Trophoblast cell (in vitro differentiated cells and primary cell): ENCODE measurements around the gene WDCP.

Experiments
- DNase-seq, 2 donors: peaks; one replicate each; pipeline ENCODE4 v3.0.0-alpha.2; 2016
- H2AFZ ChIP-seq: 2 replicates; pipeline ENCODE4 v1.6.1; 2013; ENCODE audit warnings: low read length, moderate library complexity, mild to moderate bottlenecking; ENCODE audit not compliant: insufficient read depth, poor library complexity
- H2AK5ac ChIP-seq: 2 replicates; pipeline ENCODE4 v1.6.1; 2013; ENCODE audit warnings: mild to moderate bottlenecking, low read length
- H2BK120ac ChIP-seq: 2 replicates; pipeline ENCODE4 v1.6.1; 2013; ENCODE audit warnings: low read length, mild to moderate bottlenecking, moderate library complexity; ENCODE audit not compliant: insufficient read depth, poor library complexity
- H2BK12ac ChIP-seq: 2 replicates; pipeline ENCODE4 v1.6.1; 2013; ENCODE audit warnings: mild to moderate bottlenecking, low read length, moderate library complexity
- H2BK5ac ChIP-seq: 2 replicates; pipeline ENCODE4 v1.6.1; 2013; ENCODE audit warnings: low read length, low read depth, moderate library complexity, mild to moderate bottlenecking; ENCODE audit not compliant: poor library complexity
- H3K14ac ChIP-seq: 2 replicates; pipeline ENCODE4 v1.6.1; 2013; ENCODE audit warnings: mild to moderate bottlenecking, low read length
- H3K18ac ChIP-seq: 2 replicates; pipeline ENCODE4 v1.6.1; 2013; ENCODE audit warnings: mild to moderate bottlenecking, low read length
- H3K23ac ChIP-seq: 2 replicates; pipeline ENCODE4 v1.6.1; 2013; ENCODE audit warnings: low read length
- H3K27ac ChIP-seq: 2 replicates; pipeline ENCODE4 v1.5.1; 2013; ENCODE audit warnings: low read depth, mild to moderate bottlenecking, inconsistent platforms, low read length, moderate library complexity
- H3K27me3 ChIP-seq: 2 replicates; pipeline ENCODE4 v1.6.1; 2013; ENCODE audit warnings: inconsistent platforms, mild to moderate bottlenecking, low read length, moderate library complexity; ENCODE audit not compliant: insufficient read depth
- H3K36me3 ChIP-seq, 2 experiments: 1 replicate in 1 of 2; 2 replicates in 1 of 2; pipeline ENCODE4 v1.6.1; 2013; ENCODE audit warnings: low read length in 2 of 2, mild to moderate bottlenecking in 2 of 2, moderate library complexity in 1 of 2; ENCODE audit not compliant: insufficient read depth in 2 of 2, control insufficient read depth in 1 of 2
- H3K4ac ChIP-seq: 2 replicates; pipeline ENCODE4 v1.6.1; 2013; ENCODE audit warnings: low read depth, mild to moderate bottlenecking, low read length, moderate library complexity
- H3K4me1 ChIP-seq, 2 experiments: 1 replicate in 1 of 2; 2 replicates in 1 of 2; pipeline ENCODE4 v1.6.1; 2013; ENCODE audit warnings: low read length in 2 of 2, mild to moderate bottlenecking in 2 of 2, moderate library complexity in 1 of 2; ENCODE audit not compliant: insufficient read depth in 2 of 2, control insufficient read depth in 1 of 2
- H3K4me2 ChIP-seq: 2 replicates; pipeline ENCODE4 v1.6.1; 2013; ENCODE audit warnings: inconsistent platforms, mild to moderate bottlenecking, low read length, moderate library complexity
- H3K4me3 ChIP-seq: 2 replicates; pipeline ENCODE4 v1.5.1; 2013; ENCODE audit warnings: mild to moderate bottlenecking, low read depth, low read length, inconsistent platforms
- H3K79me1 ChIP-seq: one replicate; pipeline ENCODE4 v1.6.1; 2013; ENCODE audit warnings: low read length
- H3K79me2 ChIP-seq: 2 replicates; pipeline ENCODE4 v1.6.1; 2013; ENCODE audit warnings: low read length, mild to moderate bottlenecking; ENCODE audit not compliant: control insufficient read depth, insufficient read depth, poor library complexity
- H3K9ac ChIP-seq: 2 replicates; pipeline ENCODE4 v1.6.1; 2013; ENCODE audit warnings: mild to moderate bottlenecking, low read length
- H3K9me3 ChIP-seq: 2 replicates; pipeline ENCODE4 v1.6.1; 2013; ENCODE audit warnings: low read depth, mild to moderate bottlenecking, control low read depth, inconsistent platforms, low read length; ENCODE audit not compliant: insufficient read depth
- H4K12ac ChIP-seq: 2 replicates; pipeline ENCODE4 v1.6.1; 2013; ENCODE audit warnings: low read depth, mild to moderate bottlenecking, low read length, moderate library complexity
- H4K8ac ChIP-seq: 2 replicates; pipeline ENCODE4 v1.6.1; 2013; ENCODE audit warnings: low read depth, mild to moderate bottlenecking, low read length, moderate library complexity
- H4K91ac ChIP-seq: one replicate; pipeline ENCODE4 v1.6.1; 2013; ENCODE audit warnings: low read depth, mild to moderate bottlenecking, low read length, moderate library complexity
- WGBS: extraction: QIAGEN DNeasy Blood & Tissue Kit; methylation state at CpG from one replicate; pipeline ENCODE4 v1.1.7; 2013; ENCODE audit warnings: missing lambda C conversion rate; ENCODE audit not compliant: insufficient read length, insufficient coverage; ENCODE audit errors: extremely low coverage; 5-methylcytosine and 5-hydroxymethylcytosine counted together

Gene WDCP

GRCh38 chr2:24011250-24012104 lies 35.7 kb downstream of the WDCP start:
- H3K79me2 ChIP-seq, result peaks cover 2% of the 10 kb centered on the region
- H3K79me1 ChIP-seq, result peaks cover 8% of the 10 kb centered on the region
- H3K4me2 ChIP-seq, result no peak overlapping the region
- peak; percentile 58 to 69 for DNase-seq
- H3K23ac ChIP-seq, result no peak overlapping the region
- H3K36me3 ChIP-seq, result no peaks in the 10 kb centered on the region
- no peak overlapping the region for H2AK5ac ChIP-seq
- peaks cover 16 to 26% of the 10 kb centered on the region in 2 experiments for H3K4me1 ChIP-seq
- no peak overlapping the region for H4K91ac ChIP-seq
- H3K9me3 ChIP-seq, result peaks cover 2% of the 10 kb centered on the region
- H4K8ac ChIP-seq, result no peak overlapping the region
- no peak overlapping the region for H3K4me3 ChIP-seq
- H2BK12ac ChIP-seq, result no peak overlapping the region
- no peak overlapping the region for H3K9ac ChIP-seq
- H3K4ac ChIP-seq, result no peak overlapping the region
- peaks cover 15% of the 10 kb centered on the region for H3K27me3 ChIP-seq
- no peak overlapping the region for H3K18ac ChIP-seq
- no peak overlapping the region for H2AFZ ChIP-seq
- WGBS, result no CpG with 5 or more reads among the region's 7 CpGs
- H3K27ac ChIP-seq, result no peak overlapping the region
- H2BK120ac ChIP-seq, result no peak overlapping the region
- H3K14ac ChIP-seq, result no peak overlapping the region
- H4K12ac ChIP-seq, result no peak overlapping the region
- no peak overlapping the region for H2BK5ac ChIP-seq

DNA sequence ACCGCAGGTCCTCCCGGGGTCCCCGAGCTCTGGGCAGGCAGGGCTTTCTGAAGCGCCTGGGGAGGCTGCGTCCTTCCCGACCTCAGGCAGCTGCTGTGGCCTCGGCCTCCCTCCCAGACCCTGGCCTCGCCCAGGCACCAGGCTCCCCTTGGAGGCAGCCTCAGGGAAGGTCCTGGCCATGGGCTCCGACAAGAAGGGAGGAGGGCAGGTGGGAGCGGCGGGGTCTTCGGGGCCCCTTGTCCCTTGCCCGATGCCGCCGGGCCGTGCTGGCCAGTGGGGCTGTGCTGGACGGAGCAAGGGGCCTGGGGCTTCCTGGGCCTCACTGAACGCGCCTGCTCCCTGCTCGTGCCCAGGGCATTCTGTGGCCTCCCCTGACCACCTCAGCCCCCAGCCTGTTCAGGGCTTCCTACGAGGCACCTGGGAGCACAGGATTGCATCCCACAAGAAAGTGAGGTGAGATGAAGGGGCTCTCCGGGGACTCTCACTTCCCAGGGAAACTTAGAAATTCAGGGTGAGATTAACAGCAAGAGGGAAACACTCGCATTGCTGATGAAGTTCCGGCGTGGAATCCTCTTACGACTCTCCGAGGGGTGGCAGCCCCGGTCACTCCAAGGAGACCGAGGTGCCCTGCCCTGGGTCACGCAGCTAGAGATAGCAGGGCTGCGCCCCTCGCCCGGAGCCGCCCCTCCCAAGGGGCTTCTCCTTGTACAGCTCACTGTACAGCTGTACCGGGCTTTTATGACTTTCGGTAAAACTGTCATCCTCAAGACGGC lies 36.5 kb downstream of the WDCP start:
- Histone ChIP-seq H3K27me3 (peaks cover 15% of the 10 kb centered on the region), H3K14ac (no peak overlapping the region), H3K9ac (no peak overlapping the region), H2AFZ (no peak overlapping the region), H3K4me2 (peak overlapping the region; percentile 83), H3K23ac (no peak overlapping the region), H3K9me3 (peaks cover 2% of the 10 kb centered on the region), H4K12ac (no peak overlapping the region), H3K18ac (no peak overlapping the region), H2BK12ac (no peak overlapping the region), H3K79me2 (no peaks in the 10 kb centered on the region), H2AK5ac (no peak overlapping the region), H3K27ac (no peak overlapping the region), H3K36me3 (no peaks in the 10 kb centered on the region), H3K79me1 (no peaks in the 10 kb centered on the region), H3K4me3 (no peak overlapping the region), H3K4me1 (peaks cover 9 to 18% of the 10 kb centered on the region in 2 experiments), H3K4ac (no peak overlapping the region), H4K8ac (no peak overlapping the region), H4K91ac (no peak overlapping the region), H2BK5ac (no peak overlapping the region), H2BK120ac (no peak overlapping the region)
- DNase-seq, result no peak
- no CpG with 5 or more reads among the region's 37 CpGs for WGBS

DNA sequence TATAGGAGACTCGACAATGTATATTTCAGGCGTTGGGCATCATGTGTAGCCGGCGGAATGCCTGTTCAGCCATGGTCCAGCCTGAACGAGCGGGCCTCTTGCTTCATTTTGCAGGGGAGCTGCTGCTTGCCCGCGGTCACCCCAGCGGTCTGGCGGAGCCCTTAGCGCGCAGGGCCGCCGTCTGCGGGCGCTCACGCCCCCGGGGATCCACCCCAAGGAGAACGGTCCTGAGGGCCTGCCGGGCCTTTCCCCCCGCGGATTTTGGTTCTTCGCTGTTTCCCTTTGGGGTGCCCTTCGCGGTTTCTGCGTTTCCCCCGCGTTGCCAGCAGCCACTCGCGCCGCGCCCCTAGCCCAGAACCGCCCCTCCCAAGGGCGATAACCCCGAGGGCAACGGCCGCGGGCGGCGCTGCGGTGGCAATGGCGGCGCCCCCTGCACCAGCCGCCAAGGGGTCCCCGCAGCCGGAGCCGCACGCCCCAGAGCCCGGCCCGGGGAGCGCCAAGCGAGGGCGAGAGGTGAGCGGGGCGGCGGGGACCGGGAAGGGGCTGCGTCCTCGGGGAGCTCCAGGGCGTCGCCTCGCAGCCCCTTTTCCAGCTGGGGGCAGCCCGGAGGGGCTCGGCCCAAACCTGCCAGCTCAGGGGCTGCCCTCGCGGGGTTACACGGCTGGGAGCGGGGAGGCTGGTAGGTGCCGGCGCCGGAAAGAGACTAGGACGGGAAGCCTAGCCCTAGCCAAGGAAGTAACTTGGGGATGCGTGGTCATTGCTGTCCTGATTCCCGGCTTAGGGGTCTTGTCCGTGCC lies 37.3 kb downstream of the WDCP start, which contains the start of gene MFSD2B:
TSS of gene MFSD2B (plus strand) at position 406 of the 797 bp plus-strand sequence. CDS start at position 418, 12 bp downstream.
- peaks cover 2% of the 10 kb centered on the region for H3K9me3 ChIP-seq
- H2BK12ac ChIP-seq, result no peak within 1 kb of the TSS
- H3K27ac ChIP-seq, result no peak within 1 kb of the TSS
- peaks cover 15% of the 10 kb centered on the region for H3K27me3 ChIP-seq
- WGBS, result no CpG with 5 or more reads among the region's 75 CpGs
- H3K4ac ChIP-seq, result no peak within 1 kb of the TSS
- H2BK120ac ChIP-seq, result no peak within 1 kb of the TSS
- H3K79me1 ChIP-seq, result no peaks in the 10 kb centered on the region
- no peak within 1 kb of the TSS for H3K23ac ChIP-seq
- peak within 1 kb of the TSS; percentile 34 for H3K18ac ChIP-seq
- no peak within 1 kb of the TSS for H3K14ac ChIP-seq
- peak within 1 kb of the TSS; percentile 83 for H3K4me2 ChIP-seq
- H4K91ac ChIP-seq, result no peak within 1 kb of the TSS
- peak within 1 kb of the TSS; percentile 18 for H2AFZ ChIP-seq
- peak within 1 kb of the TSS; percentile 62 for H3K4me3 ChIP-seq
- H2BK5ac ChIP-seq, result no peak within 1 kb of the TSS
- H4K8ac ChIP-seq, result no peak within 1 kb of the TSS
- no peak within 1 kb of the TSS for H2AK5ac ChIP-seq
- H3K9ac ChIP-seq, result no peak within 1 kb of the TSS
- no peaks in the 10 kb centered on the region for H3K36me3 ChIP-seq
- H3K79me2 ChIP-seq, result no peaks in the 10 kb centered on the region
- peaks cover 9 to 18% of the 10 kb centered on the region in 2 experiments for H3K4me1 ChIP-seq
- H4K12ac ChIP-seq, result no peak within 1 kb of the TSS
- DNase-seq, result no peak

DNA sequence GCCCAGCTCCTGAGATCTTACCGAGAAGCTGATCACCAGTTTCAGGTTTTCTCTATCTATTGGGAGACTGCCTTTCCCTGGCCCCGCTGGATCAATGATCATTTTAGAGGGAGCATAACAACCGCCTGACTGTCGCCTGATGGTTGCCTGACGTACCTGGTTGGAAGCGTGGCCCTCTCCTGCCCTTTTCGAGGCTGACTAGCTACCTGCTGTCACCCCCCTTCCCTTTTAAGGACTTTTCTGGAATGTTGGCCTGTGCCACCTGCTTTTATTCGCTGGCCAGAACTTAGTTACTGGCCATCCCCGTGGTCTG lies 37.9 kb downstream of the WDCP start:
- no peak overlapping the region for H4K12ac ChIP-seq
- no peaks in the 10 kb centered on the region for H3K36me3 ChIP-seq
- H3K18ac ChIP-seq, result no peak overlapping the region
- H2BK12ac ChIP-seq, result no peak overlapping the region
- no peaks in the 10 kb centered on the region for H3K79me1 ChIP-seq
- H3K23ac ChIP-seq, result no peak overlapping the region
- H2AFZ ChIP-seq, result no peak overlapping the region
- H3K9ac ChIP-seq, result no peak overlapping the region
- no peak overlapping the region for H2AK5ac ChIP-seq
- no peak overlapping the region for H4K8ac ChIP-seq
- peaks cover 9 to 18% of the 10 kb centered on the region in 2 experiments for H3K4me1 ChIP-seq
- WGBS, result no CpG with 5 or more reads among the region's 9 CpGs
- H3K27me3 ChIP-seq, result peaks cover 15% of the 10 kb centered on the region
- no peak overlapping the region for H3K27ac ChIP-seq
- peaks cover 2% of the 10 kb centered on the region for H3K9me3 ChIP-seq
- no peak overlapping the region for H3K14ac ChIP-seq
- H4K91ac ChIP-seq, result no peak overlapping the region
- DNase-seq, result no peak
- peak overlapping the region; percentile 83 for H3K4me2 ChIP-seq
- H2BK5ac ChIP-seq, result no peak overlapping the region
- H2BK120ac ChIP-seq, result no peak overlapping the region
- H3K4me3 ChIP-seq, result no peak overlapping the region
- H3K4ac ChIP-seq, result no peak overlapping the region
- H3K79me2 ChIP-seq, result no peaks in the 10 kb centered on the region
